KOPT-K1 (cell line): ENCODE results near the gene DNAJB6.
"Not testable (repeated sequence)": the region's sequence is repeated elsewhere in the genome, so short reads cannot be mapped to it uniquely, and the experiment has no call there.

Source experiments
- H3K27ac ChIP-seq: fragments of 200-600 bp; sonication (generic); 2 replicates; pipeline ENCODE4 v1.5.1; 2016; ENCODE audit warnings: antibody characterized with exemption, mild to moderate bottlenecking, low read depth, low read length; ENCODE audit not compliant: poor library complexity, severe bottlenecking
- H3K36me3 ChIP-seq: fragments of 200-600 bp; sonication (generic); 2 replicates; pipeline ENCODE4 v1.5.1; 2017; ENCODE audit warnings: antibody characterized with exemption, mild to moderate bottlenecking, low read length, moderate library complexity; ENCODE audit not compliant: insufficient read depth
- H3K9me3 ChIP-seq: fragments of 200-600 bp; sonication (generic); 2 replicates; pipeline ENCODE4 v1.5.1; 2017; ENCODE audit warnings: antibody characterized with exemption, low read length, mild to moderate bottlenecking; ENCODE audit not compliant: insufficient read depth, poor library complexity, severe bottlenecking

DNAJB6 gene

GRCh38 chr7:157437519-157438061 is 100.8 kb downstream of the DNAJB6 start:
- H3K36me3 ChIP-seq: no peaks in the 10 kb centered on the region
- no peak overlapping the region for H3K27ac ChIP-seq
- no peaks in the 10 kb centered on the region for H3K9me3 ChIP-seq

- Histone ChIP-seq H3K36me3 (no peaks in the 10 kb centered on the region), H3K27ac (no peak overlapping the region), H3K9me3 (no peaks in the 10 kb centered on the region)
Observed at GRCh38 chr7:157438121-157439025, 101.6 kb downstream of the DNAJB6 start.

DNA sequence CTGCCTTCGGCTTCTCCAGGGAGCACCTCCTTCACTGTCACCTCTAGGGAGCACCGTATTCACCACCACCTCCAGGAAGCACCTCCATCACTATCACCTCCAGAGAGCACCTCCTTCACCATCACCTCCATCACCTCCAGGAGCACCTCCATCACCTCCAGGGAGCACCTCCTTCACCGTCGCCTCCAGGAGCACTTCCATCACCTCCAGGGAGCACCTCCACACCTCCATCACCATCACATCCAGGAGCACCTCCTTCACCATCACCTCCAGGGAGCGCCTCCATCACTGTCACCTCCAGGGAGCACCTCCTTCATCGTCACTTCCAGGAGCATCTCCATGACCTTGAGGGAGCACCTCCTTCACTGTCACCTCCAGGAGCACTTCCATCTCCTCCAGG is 102.3 kb downstream of the DNAJB6 start:
- H3K27ac ChIP-seq: no peak overlapping the region
- no peaks in the 10 kb centered on the region for H3K36me3 ChIP-seq
- H3K9me3 ChIP-seq: no peaks in the 10 kb centered on the region

DNA sequence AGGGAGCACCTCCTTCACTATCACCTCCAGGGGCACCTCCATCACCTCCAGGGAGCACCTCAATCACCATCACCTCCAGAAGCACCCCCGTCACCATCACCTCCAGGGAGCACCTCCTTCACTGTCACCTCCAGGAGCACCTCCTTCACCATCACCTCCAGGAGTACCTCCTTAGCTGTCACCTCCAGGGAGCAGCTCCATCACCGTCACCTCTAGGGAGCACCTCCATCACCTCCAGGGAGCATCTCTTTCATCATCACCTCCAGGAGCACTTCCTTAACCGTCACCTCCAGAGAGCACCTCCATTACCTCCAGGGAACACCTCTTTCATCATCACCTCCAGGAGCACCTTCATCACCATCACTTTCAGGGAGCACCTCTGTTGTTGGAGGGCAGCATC is 103.0 kb downstream of the DNAJB6 start:
- Histone ChIP-seq H3K27ac (no peak overlapping the region), H3K9me3 (no peaks in the 10 kb centered on the region), H3K36me3 (no peaks in the 10 kb centered on the region)

GRCh38 chr7:157440346-157441022 is 103.7 kb downstream of the DNAJB6 start:
- no peaks in the 10 kb centered on the region for H3K9me3 ChIP-seq
- H3K27ac ChIP-seq: no peak overlapping the region
- H3K36me3 ChIP-seq: no peaks in the 10 kb centered on the region

GRCh38 chr7:157441023-157441399 is 104.2 kb downstream of the DNAJB6 start:
- H3K36me3 ChIP-seq: no peaks in the 10 kb centered on the region
- H3K9me3 ChIP-seq: no peaks in the 10 kb centered on the region
- H3K27ac ChIP-seq: no peak overlapping the region

DNA sequence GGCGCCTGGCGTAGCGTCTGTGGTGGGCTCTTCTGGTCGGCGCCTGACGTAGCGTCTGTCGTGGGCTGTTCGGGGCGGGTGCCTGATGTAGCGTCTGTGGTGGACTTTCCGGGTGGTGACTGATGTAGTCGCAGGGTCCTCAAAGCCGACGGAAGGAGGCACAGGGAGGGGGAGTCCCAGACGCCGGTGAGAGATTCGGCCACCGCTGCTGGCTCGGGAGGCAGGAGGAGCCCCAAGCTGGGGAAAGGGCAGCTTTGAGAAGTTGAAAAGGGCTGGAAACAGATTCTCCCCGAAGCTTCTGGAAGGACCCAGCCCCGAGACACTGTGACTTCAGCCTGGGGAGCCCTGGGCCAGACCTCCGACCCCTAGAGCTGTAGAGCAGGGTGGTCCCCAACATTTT is 105.7 kb downstream of the DNAJB6 start:
- no peaks in the 10 kb centered on the region for H3K36me3 ChIP-seq
- no peaks in the 10 kb centered on the region for H3K9me3 ChIP-seq
- no peak overlapping the region for H3K27ac ChIP-seq

GRCh38 chr7:157442993-157443831 is 106.4 kb downstream of the DNAJB6 start:
- Histone ChIP-seq H3K9me3 (no peaks in the 10 kb centered on the region), H3K36me3 (no peaks in the 10 kb centered on the region), H3K27ac (no peak overlapping the region)

DNA sequence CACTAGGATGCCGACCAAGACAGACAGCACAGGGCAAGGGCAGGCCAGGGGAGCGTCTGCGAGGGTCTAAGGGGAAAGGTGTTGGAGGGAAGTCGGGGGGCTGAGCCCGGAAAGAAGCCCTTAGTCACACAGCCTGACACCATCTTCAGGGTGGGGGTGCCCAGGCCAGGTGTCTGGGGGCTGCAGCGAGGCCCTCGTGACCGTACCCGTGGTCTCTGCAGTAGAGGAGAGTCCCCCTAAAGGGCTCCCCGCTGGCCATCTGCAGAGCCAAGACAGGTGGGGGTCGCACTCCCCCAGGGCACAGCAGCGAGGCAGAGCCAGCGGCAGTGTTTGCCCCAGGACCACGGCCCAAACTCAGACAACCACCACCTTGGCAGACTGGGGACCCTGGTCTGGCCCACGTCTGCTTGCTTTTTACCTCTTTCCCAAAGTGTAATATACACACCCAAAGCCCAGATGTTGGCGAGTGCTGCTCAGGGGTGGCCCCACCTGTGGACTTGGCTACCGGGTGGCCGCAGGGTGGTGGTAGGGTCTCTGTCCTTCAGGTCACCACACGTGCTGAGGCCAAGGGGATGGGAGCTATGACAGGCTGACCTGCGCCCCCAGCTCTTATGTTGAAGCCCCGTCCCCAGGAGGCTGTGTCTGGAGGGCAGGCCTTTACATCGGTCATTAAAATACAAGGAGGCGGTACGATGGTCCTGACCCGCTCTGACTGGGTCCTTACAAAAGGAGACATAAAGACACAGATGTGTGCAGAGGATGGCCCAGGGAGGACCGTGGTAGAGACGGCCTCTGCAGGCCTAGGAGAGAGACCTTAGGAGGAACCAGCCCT is 107.4 kb downstream of the DNAJB6 start:
- H3K27ac ChIP-seq: no peak overlapping the region
- no peaks in the 10 kb centered on the region for H3K36me3 ChIP-seq
- H3K9me3 ChIP-seq: no peaks in the 10 kb centered on the region

DNA sequence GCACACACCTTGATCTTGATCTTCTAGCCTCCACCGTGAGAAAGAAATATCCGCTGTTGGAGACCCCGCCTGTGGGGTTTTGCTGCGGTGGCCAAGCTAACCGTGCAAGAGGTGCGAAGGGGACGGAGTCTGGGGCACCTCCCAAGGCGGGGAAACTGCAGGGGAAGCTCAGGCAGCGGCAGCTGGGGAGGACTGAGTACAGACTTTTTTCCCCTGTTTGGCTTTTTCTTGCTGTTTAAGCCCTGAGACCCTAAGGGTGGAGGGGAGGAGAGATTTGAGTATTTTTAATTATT is 108.0 kb downstream of the DNAJB6 start:
- no peak overlapping the region for H3K27ac ChIP-seq
- H3K36me3 ChIP-seq: no peaks in the 10 kb centered on the region
- no peaks in the 10 kb centered on the region for H3K9me3 ChIP-seq

- Histone ChIP-seq H3K27ac (no peak overlapping the region), H3K36me3 (no peaks in the 10 kb centered on the region), H3K9me3 (no peaks in the 10 kb centered on the region)
Observed at GRCh38 chr7:157445246-157445955, 108.6 kb downstream of the DNAJB6 start.

DNA sequence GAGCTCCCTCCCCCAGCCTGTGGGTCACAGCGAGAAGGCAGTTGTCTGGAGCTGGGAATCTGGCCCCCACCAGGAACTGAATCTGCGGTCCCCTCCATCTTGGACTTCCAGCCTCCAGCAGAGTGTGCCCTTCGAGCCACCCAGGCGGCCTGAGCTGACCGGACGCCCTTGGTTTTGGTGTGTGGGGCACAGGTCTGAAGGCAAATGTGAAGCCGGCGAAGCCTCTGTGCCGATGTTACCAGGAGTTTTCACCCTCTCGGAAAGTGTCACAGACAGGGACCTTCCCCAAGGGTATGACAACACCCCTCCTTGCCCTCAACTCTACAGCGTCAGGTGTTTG is 109.1 kb downstream of the DNAJB6 start:
- H3K9me3 ChIP-seq: no peaks in the 10 kb centered on the region
- no peaks in the 10 kb centered on the region for H3K36me3 ChIP-seq
- no peak overlapping the region for H3K27ac ChIP-seq

DNA sequence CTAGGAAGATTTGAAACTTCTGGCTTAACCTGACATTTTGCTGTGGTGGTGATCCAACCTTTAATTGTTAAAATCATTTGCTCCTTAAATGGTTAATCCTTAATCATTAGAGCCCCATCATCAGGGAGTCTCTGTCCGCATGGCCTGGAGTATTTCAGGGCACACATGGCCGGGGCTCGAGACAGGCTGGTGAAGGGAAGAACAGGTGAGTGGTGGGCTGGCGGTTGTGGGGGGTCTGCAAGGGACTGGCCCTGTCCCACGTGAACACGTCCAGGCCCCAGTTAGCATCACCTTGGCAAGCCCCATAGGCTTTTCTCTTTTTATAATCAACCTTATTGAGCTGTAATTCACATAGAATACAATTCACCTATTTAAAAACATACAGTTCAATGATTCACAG is 109.5 kb downstream of the DNAJB6 start:
- H3K27ac ChIP-seq: no peak overlapping the region
- H3K9me3 ChIP-seq: no peaks in the 10 kb centered on the region
- no peaks in the 10 kb centered on the region for H3K36me3 ChIP-seq

- not testable (repeated sequence) for H3K27ac ChIP-seq, H3K36me3 ChIP-seq
- peaks cover 24% of the 10 kb centered on the region for H3K9me3 ChIP-seq
Observed at GRCh38 chr7:157454003-157454402, 117.2 kb downstream of the DNAJB6 start.
